Measurements from ENCODE around the gene NT5C2.
A peak's percentile ranks its signal among the peaks of the same experiment; 100 is the strongest.
"Not testable (repeated sequence)": the region's sequence is repeated elsewhere in the genome, so short reads cannot be mapped to it uniquely, and the experiment has no call there.

Gene NT5C2

GRCh38 chr10:103149991-103150622 lies 43.0 kb downstream of the NT5C2 start:
- Histone ChIP-seq H3K79me2 (peaks cover 21% of the 10 kb centered on the region), H3K27me3 (ENCODE audit: control insufficient read depth, insufficient read depth, low read length) (no peaks in the 10 kb centered on the region), H3K4me3 (ENCODE audit: low read depth, low read length) (no peak overlapping the region), H3K4me1 (peaks cover 29% of the 10 kb centered on the region), H2AFZ (no peak overlapping the region), H3K9ac (no peak overlapping the region), H3K36me3 (ENCODE audit: control insufficient read depth, insufficient read depth, low read length) (no peaks in the 10 kb centered on the region), H3K4me2 (ENCODE audit: low read length) (no peak overlapping the region), H3K9me3 (ENCODE audit: control insufficient read depth, low read length) (no peaks in the 10 kb centered on the region), H3K27ac (no peak overlapping the region)
- no peak for TF ChIP-seq CTCF (IDR thresholded peaks at IDR 0.05)

- Histone ChIP-seq H3K79me2 (peaks cover 34% of the 10 kb centered on the region), H2AFZ (no peak overlapping the region), H3K4me2 (ENCODE audit: low read length) (no peak overlapping the region), H3K9me3 (ENCODE audit: control insufficient read depth, low read length) (no peaks in the 10 kb centered on the region), H3K4me1 (peaks cover 15% of the 10 kb centered on the region), H3K27me3 (ENCODE audit: control insufficient read depth, insufficient read depth, low read length) (no peaks in the 10 kb centered on the region), H3K27ac (no peak overlapping the region), H3K9ac (no peak overlapping the region), H3K36me3 (ENCODE audit: control insufficient read depth, insufficient read depth, low read length) (no peaks in the 10 kb centered on the region), H3K4me3 (ENCODE audit: low read depth, low read length) (no peak overlapping the region)
- TF ChIP-seq CTCF (IDR thresholded peaks at IDR 0.05), result no peak
These were observed 45.4 kb downstream of the NT5C2 start for GRCh38 chr10:103147645-103148044.

- Histone ChIP-seq H3K9me3 (ENCODE audit: control insufficient read depth, low read length) (no peaks in the 10 kb centered on the region), H3K4me2 (ENCODE audit: low read length) (no peak overlapping the region), H3K4me1 (peaks cover 13% of the 10 kb centered on the region), H3K9ac (no peak overlapping the region), H3K27me3 (ENCODE audit: control insufficient read depth, insufficient read depth, low read length) (no peaks in the 10 kb centered on the region), H3K36me3 (ENCODE audit: control insufficient read depth, insufficient read depth, low read length) (no peaks in the 10 kb centered on the region), H3K27ac (peak overlapping the region; percentile 0), H2AFZ (no peak overlapping the region), H3K79me2 (peaks cover 32% of the 10 kb centered on the region), H3K4me3 (ENCODE audit: low read depth, low read length) (no peak overlapping the region)
- no peak for TF ChIP-seq CTCF (IDR thresholded peaks at IDR 0.05)
These were observed 47.1 kb downstream of the NT5C2 start for GRCh38 chr10:103145860-103146466.

- TF ChIP-seq CTCF (IDR thresholded peaks at IDR 0.05), result no peak
- Histone ChIP-seq H3K4me3 (ENCODE audit: low read depth, low read length) (no peak overlapping the region), H3K9me3 (ENCODE audit: control insufficient read depth, low read length) (no peaks in the 10 kb centered on the region), H3K9ac (no peak overlapping the region), H3K36me3 (ENCODE audit: control insufficient read depth, insufficient read depth, low read length) (no peaks in the 10 kb centered on the region), H2AFZ (no peak overlapping the region), H3K27me3 (ENCODE audit: control insufficient read depth, insufficient read depth, low read length) (no peaks in the 10 kb centered on the region), H3K4me1 (peaks cover 22% of the 10 kb centered on the region), H3K79me2 (peaks cover 30% of the 10 kb centered on the region), H3K4me2 (ENCODE audit: low read length) (no peak overlapping the region), H3K27ac (no peak overlapping the region)
These were observed 48.0 kb downstream of the NT5C2 start for GRCh38 chr10:103145046-103145445.

GRCh38 chr10:103144041-103144440 lies 49.0 kb downstream of the NT5C2 start:
- H3K4me3 ChIP-seq (ENCODE audit: low read depth, low read length), result no peak overlapping the region
- TF ChIP-seq CTCF (IDR thresholded peaks at IDR 0.05), result no peak
- no peaks in the 10 kb centered on the region for H3K27me3 ChIP-seq (ENCODE audit: control insufficient read depth, insufficient read depth, low read length)
- H3K4me1 ChIP-seq, result peaks cover 22% of the 10 kb centered on the region
- H3K9me3 ChIP-seq (ENCODE audit: control insufficient read depth, low read length), result no peaks in the 10 kb centered on the region
- H3K4me2 ChIP-seq (ENCODE audit: low read length), result no peak overlapping the region
- peaks cover 30% of the 10 kb centered on the region for H3K79me2 ChIP-seq
- H3K9ac ChIP-seq, result no peak overlapping the region
- no peaks in the 10 kb centered on the region for H3K36me3 ChIP-seq (ENCODE audit: control insufficient read depth, insufficient read depth, low read length)
- no peak overlapping the region for H2AFZ ChIP-seq
- no peak overlapping the region for H3K27ac ChIP-seq

- H3K9ac ChIP-seq, H3K27ac ChIP-seq: not testable (repeated sequence)
- peaks cover 31% of the 10 kb centered on the region for H3K79me2 ChIP-seq
These were observed 49.4 kb downstream of the NT5C2 start for GRCh38 chr10:103143641-103144040.

More at GRCh38 chr10:103143641-103144040, 49.4 kb downstream of the NT5C2 start:
- not testable (repeated sequence) for H3K4me3 ChIP-seq (ENCODE audit: low read depth, low read length); H3K4me2 ChIP-seq (ENCODE audit: low read length); H3K36me3 ChIP-seq (ENCODE audit: control insufficient read depth, insufficient read depth, low read length); H3K27me3 ChIP-seq (ENCODE audit: control insufficient read depth, insufficient read depth, low read length); H2AFZ ChIP-seq; H3K9me3 ChIP-seq (ENCODE audit: control insufficient read depth, low read length)
- H3K4me1 ChIP-seq, result peaks cover 22% of the 10 kb centered on the region

All from parathyroid adenoma (tissue), 2 donors.